ENCODE results near the gene CTNNBL1. TPM values are rescaled to one million over a fixed set of nuclear protein-coding genes. Genes with fewer than 3 reads are reported as not detected.
"Not testable (repeated sequence)": the region's sequence is repeated elsewhere in the genome, so short reads cannot be mapped to it uniquely, and the experiment has no call there.

The CTNNBL1 gene
- total RNA-seq, 2 experiments from 2014 or later, result 31.1 to 33.4 TPM

DNA sequence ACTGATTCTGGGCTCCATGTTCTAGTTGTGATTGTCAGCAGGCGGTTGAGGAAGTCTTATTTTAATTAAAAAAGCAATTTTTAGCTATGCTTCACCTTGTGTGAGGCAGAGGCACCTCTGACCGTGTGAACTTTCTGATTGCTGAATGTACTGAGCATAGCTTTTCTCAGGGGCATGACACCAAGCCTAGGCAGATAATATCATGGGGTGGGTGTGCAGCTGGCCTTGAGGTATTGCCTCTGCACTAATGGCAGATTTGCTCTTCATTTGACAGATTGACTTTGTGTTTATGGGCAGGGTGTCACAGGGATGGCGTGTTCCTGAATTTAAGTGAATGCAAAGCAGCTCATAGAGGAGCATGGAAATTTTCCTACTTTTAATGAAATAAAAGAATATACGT lies 19.6 kb downstream of the CTNNBL1 start:
- ATAC-seq (ENCODE audit: poor library complexity) (no peak), DNase-seq (no peak)
- H3K9me3 ChIP-seq (ENCODE audit: control insufficient read depth in 1 of 2, insufficient read depth in 1 of 2, low read length in 2 of 2), result no peaks in the 10 kb centered on the region
- no peak overlapping the region for H3K4me3 ChIP-seq (ENCODE audit: low read length)
- Mint-ChIP-seq H3K9me3 (no peaks in the 10 kb centered on the region), H3K27ac (no peak overlapping the region), H3K27me3 (no peaks in the 10 kb centered on the region), H3K4me1 (ENCODE audit: low read depth) (peaks cover 54% of the 10 kb centered on the region), H3K36me3 (ENCODE audit: low read depth) (peaks cover 21% of the 10 kb centered on the region), H3K4me3 (no peak overlapping the region)
- no peaks in the 10 kb centered on the region for H3K4me1 ChIP-seq (ENCODE audit: insufficient read depth, low read length)
- no peak overlapping the region for H3K27ac ChIP-seq (ENCODE audit: low read depth in 1 of 2, low read length in 2 of 2)
- no peaks in the 10 kb centered on the region for H3K27me3 ChIP-seq (ENCODE audit: control insufficient read depth in 1 of 2, insufficient read depth in 2 of 2, low read length in 2 of 2)
- ChIA-PET CTCF (no interaction called here), POLR2A (no interaction called here)
- TF ChIP-seq, protein P1, sequence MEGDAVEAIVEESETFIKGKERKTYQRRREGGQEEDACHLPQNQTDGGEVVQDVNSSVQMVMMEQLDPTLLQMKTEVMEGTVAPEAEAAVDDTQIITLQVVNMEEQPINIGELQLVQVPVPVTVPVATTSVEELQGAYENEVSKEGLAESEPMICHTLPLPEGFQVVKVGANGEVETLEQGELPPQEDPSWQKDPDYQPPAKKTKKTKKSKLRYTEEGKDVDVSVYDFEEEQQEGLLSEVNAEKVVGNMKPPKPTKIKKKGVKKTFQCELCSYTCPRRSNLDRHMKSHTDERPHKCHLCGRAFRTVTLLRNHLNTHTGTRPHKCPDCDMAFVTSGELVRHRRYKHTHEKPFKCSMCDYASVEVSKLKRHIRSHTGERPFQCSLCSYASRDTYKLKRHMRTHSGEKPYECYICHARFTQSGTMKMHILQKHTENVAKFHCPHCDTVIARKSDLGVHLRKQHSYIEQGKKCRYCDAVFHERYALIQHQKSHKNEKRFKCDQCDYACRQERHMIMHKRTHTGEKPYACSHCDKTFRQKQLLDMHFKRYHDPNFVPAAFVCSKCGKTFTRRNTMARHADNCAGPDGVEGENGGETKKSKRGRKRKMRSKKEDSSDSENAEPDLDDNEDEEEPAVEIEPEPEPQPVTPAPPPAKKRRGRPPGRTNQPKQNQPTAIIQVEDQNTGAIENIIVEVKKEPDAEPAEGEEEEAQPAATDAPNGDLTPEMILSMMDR (IDR thresholded peaks at IDR 0.05), result no peak
- peaks cover 9% of the 10 kb centered on the region for H3K36me3 ChIP-seq (ENCODE audit: insufficient read depth, low read length)
- intact Hi-C loops (cut with DNase I, micrococcal nuclease), result no loop called here

DNA sequence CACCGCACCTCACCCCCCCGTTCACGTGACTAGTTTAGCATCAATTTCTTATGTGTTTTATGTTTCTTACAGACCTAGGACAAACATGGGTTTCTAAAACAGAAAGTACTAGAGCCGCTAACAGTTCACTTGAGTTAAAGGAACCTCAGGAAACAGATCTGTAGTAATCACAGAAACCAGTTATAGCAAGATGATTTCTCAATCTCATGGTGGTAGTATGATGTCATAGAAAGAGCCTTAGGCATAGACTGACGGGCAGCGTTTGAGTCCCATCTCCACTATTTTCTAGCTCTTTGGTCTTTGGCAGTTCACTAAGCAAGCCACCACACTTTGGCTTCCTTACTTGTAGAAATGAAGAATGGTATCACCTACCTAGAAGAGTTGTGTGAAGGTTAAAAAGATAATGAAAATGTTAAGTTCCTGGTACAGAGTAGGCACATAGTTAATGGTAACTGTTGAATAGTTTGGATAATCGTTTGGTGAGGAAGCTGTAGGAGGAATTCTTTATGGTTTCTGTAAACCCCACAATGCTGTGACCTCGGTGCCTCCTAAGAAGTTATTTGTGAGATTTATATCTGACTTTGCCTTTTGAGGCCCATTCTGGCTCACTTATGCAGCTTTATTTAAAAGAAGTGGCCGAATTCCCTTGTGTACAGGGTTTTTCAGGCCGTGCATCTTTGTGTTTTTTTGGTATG lies 21.3 kb downstream of the CTNNBL1 start:
- Histone ChIP-seq H3K36me3 (ENCODE audit: insufficient read depth, low read length) (peaks cover 2% of the 10 kb centered on the region), H3K4me1 (ENCODE audit: insufficient read depth, low read length) (no peaks in the 10 kb centered on the region), H3K27me3 (ENCODE audit: control insufficient read depth in 1 of 2, insufficient read depth in 2 of 2, low read length in 2 of 2) (no peaks in the 10 kb centered on the region), H3K9me3 (ENCODE audit: control insufficient read depth in 1 of 2, insufficient read depth in 1 of 2, low read length in 2 of 2) (peaks cover 0 to 4% of the 10 kb centered on the region in 2 experiments), H3K27ac (ENCODE audit: low read depth in 1 of 2, low read length in 2 of 2) (no peak overlapping the region), H3K4me3 (ENCODE audit: low read length) (no peak overlapping the region)
- H3K27ac Mint-ChIP-seq, result no peak overlapping the region
- intact Hi-C loops (cut with DNase I, micrococcal nuclease), result no loop called here
- no peaks in the 10 kb centered on the region for H3K9me3 Mint-ChIP-seq
- ChIA-PET CTCF (no interaction called here), POLR2A (no interaction called here)
- H3K27me3 Mint-ChIP-seq, result no peaks in the 10 kb centered on the region
- TF ChIP-seq, protein P1 (IDR thresholded peaks at IDR 0.05), result no peak
- peaks cover 47% of the 10 kb centered on the region for H3K4me1 Mint-ChIP-seq (ENCODE audit: low read depth)
- peaks cover 19% of the 10 kb centered on the region for H3K36me3 Mint-ChIP-seq (ENCODE audit: low read depth)
- DNase-seq (peak in 2 of 14 experiments; percentile 8 to 13), ATAC-seq (ENCODE audit: poor library complexity) (no peak)
- no peak overlapping the region for H3K4me3 Mint-ChIP-seq

DNA sequence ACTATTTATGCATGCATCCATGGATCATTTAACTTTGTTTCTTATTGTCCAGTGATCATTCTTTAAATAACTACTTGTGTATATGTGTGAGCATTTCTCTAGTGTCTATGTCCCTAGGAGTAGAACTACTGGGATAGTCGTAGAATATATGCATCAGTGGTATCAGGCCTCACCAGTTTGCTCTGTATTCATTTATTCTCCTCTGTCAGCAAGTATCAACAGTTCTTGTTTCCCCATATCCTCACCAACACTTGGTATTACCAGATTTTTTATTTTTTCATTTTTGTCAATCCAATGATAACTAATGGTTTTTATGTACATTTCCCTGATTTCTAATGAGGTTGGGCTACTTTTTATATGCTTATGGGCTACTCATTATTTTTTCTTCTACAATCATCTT lies 27.9 kb downstream of the CTNNBL1 start:
- CTCF ChIA-PET, result no interaction called here
- no peak overlapping the region for H3K4me3 Mint-ChIP-seq

DNA sequence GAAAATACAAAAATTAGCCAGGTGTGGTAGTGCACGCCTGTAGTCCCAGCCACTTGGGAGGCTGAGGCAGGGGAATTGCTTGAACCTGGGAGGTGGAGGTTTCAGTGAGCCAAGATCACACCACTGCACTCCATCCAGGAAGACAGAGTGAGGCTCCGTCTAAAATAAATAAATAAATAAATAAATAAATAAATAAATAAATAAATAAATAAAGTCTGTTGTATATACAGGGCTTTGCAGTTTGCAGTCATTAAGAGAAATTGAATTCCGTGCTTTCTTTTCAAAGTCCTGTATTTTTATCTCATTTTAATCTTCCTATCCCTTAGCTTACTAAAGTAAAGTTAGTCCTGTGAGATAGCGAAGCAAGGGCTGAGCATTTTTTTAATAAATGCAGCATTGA lies 28.5 kb downstream of the CTNNBL1 start:
- H3K36me3 ChIP-seq (ENCODE audit: insufficient read depth, low read length); DNase-seq; intact Hi-C loops (cut with DNase I, micrococcal nuclease); H3K4me3 ChIP-seq (ENCODE audit: low read length); CTCF ChIA-PET; ATAC-seq (ENCODE audit: poor library complexity); H3K27ac ChIP-seq (ENCODE audit: low read depth in 1 of 2, low read length in 2 of 2); H3K27me3 ChIP-seq (ENCODE audit: control insufficient read depth in 1 of 2, insufficient read depth in 2 of 2, low read length in 2 of 2); H3K9me3 Mint-ChIP-seq; H3K4me3 Mint-ChIP-seq; H3K9me3 ChIP-seq (ENCODE audit: control insufficient read depth in 1 of 2, insufficient read depth in 1 of 2, low read length in 2 of 2); H3K4me1 ChIP-seq (ENCODE audit: insufficient read depth, low read length); H3K27me3 Mint-ChIP-seq; H3K27ac Mint-ChIP-seq: not testable (repeated sequence)
- POLR2A ChIA-PET, result interaction anchor here (0.7 kb wide), 1 partner anchor 8 kb away, joined by 3 read pairs; no protein-coding TSS in a partner anchor
- peaks cover 26% of the 10 kb centered on the region for H3K36me3 Mint-ChIP-seq (ENCODE audit: low read depth)
- H3K4me1 Mint-ChIP-seq (ENCODE audit: low read depth), result peaks cover 36% of the 10 kb centered on the region

More for the DNA sequence above, 27.9 kb downstream of the CTNNBL1 start:
- no peak for DNase-seq
- Mint-ChIP-seq H3K36me3 (ENCODE audit: low read depth) (peaks cover 32% of the 10 kb centered on the region), H3K27me3 (no peaks in the 10 kb centered on the region), H3K27ac (no peak overlapping the region), H3K4me1 (ENCODE audit: low read depth) (peaks cover 30% of the 10 kb centered on the region), H3K9me3 (peaks cover 9% of the 10 kb centered on the region)
- H3K36me3 ChIP-seq (ENCODE audit: insufficient read depth, low read length), result no peaks in the 10 kb centered on the region
- H3K27me3 ChIP-seq (ENCODE audit: control insufficient read depth in 1 of 2, insufficient read depth in 2 of 2, low read length in 2 of 2), result no peaks in the 10 kb centered on the region
- intact Hi-C loops (cut with DNase I, micrococcal nuclease), result no loop called here
- H3K4me3 ChIP-seq (ENCODE audit: low read length), result no peak overlapping the region
- no peak overlapping the region for H3K27ac ChIP-seq (ENCODE audit: low read depth in 1 of 2, low read length in 2 of 2)
- POLR2A ChIA-PET, result interaction anchor here (0.7 kb wide), 1 partner anchor 9 kb away, joined by 3 read pairs; no protein-coding TSS in a partner anchor
- H3K9me3 ChIP-seq (ENCODE audit: control insufficient read depth in 1 of 2, insufficient read depth in 1 of 2, low read length in 2 of 2), result peaks cover 4 to 7% of the 10 kb centered on the region in 2 experiments
- no peak for ATAC-seq (ENCODE audit: poor library complexity)
- TF ChIP-seq, protein P1 (IDR thresholded peaks at IDR 0.05), result no peak
- no peaks in the 10 kb centered on the region for H3K4me1 ChIP-seq (ENCODE audit: insufficient read depth, low read length)

Data from CD4-positive, alpha-beta T cell (primary cell).